GM18502 (cell line): Measurements from ENCODE around the gene FXYD6.

ENCODE experiments used
- ATAC-seq: cut with Tn5 transposase; IDR thresholded peaks from one replicate; pipeline ENCODE4 v1.9.1; 2021; ENCODE audit warnings: mild to moderate bottlenecking; ENCODE audit not compliant: unreplicated experiment, poor library complexity

FXYD6 gene

DNA sequence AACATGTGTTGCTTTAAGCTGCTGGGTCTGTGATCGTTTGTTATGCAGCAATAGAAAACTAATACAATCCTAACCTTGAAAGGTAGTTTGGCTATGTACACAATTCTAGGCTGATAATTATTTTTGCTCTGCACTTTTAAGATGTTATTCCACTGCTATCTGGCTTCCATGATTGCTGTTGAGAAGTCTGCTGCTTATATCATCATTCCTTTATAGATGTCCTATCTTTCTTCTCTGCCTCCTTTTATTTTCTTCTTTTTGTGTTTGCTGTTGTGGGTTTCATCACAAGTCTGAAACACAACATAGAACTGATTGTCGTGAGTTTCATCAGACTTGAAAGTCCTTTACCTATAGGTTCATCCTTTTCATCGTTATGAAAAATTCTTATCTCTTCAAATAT lies 24.1 kb downstream of the FXYD6 start:
- ATAC-seq: no peak

DNA sequence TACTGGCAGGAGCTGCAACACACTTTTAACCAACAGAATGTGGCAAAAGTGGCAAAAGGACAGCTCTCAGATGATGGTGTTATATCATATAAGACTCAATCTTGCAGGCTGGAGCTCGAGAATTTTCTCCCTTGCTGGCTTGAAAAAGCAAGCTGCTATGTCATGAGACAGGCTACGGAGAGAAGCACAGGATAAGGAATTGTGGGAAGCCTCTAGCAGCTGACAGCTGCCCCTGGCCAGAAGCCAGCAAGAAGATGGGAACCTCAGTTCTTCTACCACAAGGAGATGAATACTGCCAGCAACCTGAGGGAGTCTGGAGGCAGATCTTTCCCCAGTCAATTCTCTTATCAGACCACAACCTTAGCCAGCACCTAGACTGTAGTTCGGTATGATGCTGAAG lies 24.6 kb downstream of the FXYD6 start:
- no peak for ATAC-seq

DNA sequence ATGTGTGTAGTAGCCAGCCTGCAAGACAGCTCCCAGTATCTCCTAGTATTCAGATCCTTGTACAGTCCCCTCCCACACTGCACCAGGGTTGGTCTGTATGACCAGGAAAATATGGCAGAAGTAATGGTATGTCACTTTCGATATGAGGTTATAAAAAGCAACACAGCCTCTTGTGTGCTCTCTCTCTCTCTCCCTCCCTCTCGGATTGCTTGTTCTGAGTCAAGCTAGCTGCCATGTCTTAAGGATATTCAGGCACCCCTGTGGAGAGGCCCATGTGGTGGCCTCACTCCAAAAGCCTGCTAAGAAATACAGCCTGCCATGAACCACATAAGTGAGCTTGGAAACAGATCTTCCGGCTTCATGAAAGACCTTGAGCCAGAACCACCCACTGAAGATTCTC lies 25.4 kb downstream of the FXYD6 start:
- ATAC-seq: no peak

DNA sequence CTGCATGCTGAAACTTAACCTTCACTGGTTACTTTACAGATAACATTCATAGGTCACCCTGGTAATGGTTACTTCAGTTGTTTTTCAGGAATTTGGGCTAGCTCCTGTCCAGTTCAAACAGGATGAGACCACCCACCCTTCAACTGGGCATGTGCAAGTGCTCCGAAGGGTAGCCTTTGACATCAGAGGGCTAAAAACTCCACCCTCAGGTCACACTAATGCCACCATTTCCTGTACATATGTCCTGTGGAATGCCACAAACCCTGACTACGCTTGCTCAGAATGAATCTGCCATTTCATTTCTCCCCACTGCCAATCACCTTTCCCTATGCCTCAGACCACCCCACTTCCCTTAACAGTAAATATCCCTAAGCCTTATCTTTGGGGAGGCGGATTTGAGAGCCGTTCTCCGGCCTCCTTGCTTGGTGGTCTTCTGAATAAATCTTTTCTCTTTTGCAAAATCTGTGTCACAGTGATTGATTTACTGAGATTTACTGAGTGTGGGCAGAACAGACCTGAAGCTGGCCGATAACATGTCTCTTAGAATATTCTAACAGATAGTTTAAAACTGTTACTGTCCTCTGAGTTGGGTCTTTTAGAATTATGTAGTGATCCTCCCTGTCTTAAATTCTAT lies 26.6 kb downstream of the FXYD6 start:
- no peak for ATAC-seq

DNA sequence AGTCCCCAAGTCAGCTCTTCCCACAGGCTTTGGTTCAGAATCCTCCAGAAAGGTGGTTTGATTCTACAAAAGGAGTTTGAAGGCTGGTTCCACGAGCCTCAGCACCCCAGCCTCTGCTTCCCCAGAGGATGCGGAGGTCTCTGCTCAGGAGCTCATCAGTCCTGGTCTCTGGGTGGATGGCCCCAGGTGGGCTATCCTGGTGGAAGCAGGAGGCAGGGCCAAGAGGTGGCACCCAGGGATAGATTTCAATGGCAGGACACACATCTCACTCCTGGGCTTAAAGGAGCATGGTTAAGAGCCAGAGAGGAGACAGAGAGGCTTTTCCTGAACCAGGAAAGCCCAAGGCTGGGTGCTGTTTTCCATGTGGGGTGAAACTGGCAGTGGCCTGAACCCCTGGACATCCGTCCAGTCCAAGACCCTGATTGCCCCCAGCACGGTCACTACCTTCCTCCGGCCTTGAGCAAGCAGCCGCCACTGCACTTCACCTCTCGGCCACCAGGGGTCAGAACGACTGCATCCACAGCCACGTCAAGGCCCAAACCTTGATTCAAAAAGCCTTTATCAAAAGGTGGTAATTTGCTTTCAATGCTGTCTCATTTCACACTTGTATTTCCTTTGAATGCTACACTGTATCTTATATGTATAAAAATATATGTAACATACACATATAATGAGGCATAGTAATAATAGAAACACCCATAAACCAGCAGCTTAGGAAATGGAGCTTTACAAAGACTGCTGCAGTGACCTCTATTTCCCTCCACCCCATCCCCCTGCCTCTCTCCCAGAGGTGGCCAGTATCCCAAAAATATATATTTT lies 32.6 kb downstream of the FXYD6 start:
- no peak for ATAC-seq

DNA sequence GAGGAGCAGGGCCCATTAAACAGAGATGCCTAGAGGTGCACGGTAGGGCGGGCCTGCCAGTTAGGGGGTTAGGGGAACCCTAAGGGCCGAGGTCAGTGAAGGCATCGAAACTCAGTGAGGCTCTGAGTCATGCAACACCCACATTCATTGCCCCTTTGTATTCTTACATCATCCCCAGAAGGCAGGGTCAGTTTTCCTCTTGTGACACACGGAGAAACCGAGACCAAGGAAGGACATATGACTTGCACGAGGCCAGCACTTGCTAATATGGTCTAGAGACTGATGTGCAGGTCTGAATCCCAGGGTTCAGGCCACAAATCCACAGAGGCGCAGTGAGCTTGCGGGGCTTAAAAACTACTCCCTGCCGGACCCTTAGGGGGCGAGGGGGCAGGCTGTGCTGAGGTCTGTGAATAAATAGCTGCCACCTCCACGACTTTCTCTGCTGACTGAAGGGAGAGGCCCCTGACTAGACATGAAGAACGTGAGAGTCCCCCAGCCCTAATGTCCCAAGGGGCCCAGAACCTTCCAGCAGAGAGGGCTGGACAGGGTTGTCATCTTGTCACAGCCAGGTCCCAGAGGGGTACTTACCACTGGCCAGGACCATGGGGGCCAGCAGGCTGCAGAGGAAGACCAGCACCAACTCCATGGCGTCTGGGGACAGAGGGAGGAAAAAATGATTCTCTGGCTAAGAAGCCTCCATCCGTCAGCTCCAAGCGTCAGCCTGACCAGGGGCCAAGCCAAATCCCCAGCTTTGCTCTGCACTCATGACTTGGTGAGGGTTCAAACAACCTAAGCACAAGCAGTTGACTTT lies 34.1 kb downstream of the FXYD6 start:
- ATAC-seq: no peak

DNA sequence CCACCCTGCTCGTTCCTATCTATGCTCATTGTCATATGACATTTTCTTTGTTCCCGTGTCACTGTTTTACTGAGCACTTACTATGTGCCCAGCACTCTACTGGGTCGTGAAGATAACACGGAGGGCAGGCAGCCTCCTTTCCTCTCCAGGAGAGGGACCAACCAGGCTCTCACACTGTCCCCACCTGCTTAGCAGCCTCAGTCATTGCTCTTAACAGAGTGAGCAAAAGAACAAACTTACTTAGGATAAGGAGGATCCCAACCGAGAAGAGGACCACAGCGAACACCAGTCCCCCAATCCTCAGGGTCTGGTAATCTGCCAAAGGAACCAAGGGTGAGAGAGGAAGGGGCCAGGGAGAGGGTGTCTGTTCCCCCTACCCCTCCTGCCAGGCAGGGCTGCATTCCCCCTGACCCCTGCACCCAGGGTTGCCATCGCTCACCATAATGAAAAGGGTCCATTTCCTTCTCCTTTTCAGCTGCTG lies 34.9 kb downstream of the FXYD6 start:
- ATAC-seq: no peak

DNA sequence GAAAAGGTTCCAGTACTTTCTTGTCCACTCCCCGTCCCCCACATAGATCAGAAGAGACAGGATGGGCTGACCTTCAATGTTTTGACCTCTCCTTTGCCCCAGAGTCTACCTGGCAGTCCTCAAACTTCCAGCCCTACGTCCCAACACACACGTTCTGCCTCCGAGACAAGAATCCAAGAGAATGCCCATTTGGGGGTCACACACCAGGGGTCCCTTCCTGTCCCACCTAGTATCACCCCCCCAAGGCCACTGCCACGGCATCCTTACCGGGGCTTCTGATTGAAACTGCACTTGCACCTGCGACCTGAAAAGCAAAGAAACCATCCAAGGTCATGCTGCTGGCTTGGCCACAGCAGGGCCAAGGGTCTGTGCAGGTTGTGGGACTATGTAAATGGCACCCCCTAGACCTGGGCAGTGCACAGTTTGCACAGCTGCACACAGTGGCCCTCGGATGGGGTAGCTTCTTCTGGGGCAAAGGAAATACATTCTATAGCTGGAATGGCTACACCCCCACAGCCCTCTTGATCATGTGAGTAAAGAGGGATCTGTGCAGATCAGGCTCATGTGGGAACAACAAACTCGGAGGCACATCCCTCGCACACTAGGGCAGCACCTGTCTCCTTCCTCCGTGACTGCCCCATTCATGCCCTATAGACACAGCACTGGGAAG lies 35.4 kb downstream of the FXYD6 start:
- no peak for ATAC-seq

DNA sequence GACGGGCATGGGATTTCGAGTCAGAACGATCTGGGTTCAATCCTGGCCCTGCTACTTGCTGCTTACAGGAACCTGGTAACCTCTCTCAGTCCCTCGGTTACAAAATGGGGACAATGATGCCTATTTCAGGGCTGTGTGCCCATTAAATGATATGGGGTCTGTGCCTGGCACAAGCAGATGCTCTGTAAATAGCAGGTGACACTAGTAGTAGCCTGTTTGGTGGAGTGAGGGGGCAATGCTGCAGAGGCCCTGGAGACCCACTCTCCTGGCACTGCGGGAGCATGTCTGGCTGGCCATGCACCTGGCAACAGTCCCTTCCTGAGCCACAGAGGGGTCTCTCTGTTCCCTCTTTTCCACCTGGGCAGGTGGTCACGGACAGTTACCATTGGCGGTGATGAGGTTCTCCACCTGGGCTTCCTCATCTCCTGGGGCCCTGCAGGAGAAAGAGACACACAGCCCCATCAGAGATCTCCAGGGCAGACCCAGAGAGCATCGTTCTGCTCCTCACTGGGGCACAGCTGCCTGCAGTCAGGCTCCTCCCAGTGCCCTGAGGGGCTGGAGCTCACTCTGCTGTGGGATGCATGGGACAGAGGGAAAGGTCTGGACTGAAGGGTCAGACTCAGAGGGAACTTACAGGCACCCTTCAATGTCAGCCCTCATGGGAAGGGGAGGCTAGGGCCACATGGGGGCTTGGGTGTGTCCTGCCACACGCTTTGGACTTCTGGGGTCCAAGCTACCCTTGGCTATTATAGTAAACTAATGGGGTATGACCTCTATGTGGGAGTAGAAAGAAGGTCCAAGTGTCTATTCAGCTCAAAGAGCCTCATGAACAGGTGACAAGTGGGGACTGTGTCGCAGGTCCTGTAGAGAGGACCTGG lies 36.3 kb downstream of the FXYD6 start:
- ATAC-seq: no peak

DNA sequence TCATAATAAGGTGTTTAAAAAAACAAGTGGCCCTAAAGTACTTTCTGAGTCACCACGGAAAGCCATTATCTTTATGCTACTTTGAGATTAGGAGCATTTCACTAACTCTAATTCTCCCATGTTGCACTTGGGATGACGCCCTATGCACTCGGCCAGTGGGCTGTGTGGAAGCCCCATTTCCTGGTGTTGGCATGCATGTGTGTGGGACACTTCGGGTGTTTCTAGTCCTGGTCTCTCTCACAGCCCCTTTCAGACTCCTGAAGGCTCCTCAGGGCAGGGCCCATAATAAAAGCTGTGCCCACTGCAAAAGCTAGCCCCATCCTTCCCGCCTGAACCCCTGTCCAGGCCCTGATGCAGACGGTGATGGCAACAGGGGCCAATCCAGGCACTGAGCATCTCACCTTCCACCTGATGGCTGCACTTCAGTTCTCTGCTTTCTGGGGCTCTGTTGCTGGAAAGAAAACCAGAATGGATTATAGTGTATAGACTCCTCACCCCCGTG lies 37.0 kb downstream of the FXYD6 start:
- ATAC-seq: no peak

DNA sequence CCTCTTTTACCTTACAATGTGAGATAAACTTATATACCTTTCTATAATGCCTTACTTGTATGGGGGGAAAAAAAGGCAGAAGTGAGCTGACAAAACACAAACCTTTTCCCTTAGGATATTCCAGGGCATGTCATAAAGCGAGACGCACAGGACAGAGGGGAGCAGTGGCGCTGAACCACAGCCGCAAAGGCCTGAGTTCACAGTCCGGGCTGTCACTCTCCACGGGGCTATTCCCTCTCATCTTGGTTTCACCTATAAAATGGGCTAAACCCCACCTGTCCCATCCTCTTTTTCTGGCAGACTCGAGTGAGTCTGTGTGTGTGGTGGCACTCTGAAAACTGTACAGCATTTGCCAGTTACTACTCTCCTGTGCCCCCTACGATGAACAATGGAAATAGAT lies 37.6 kb downstream of the FXYD6 start:
- ATAC-seq: no peak

DNA sequence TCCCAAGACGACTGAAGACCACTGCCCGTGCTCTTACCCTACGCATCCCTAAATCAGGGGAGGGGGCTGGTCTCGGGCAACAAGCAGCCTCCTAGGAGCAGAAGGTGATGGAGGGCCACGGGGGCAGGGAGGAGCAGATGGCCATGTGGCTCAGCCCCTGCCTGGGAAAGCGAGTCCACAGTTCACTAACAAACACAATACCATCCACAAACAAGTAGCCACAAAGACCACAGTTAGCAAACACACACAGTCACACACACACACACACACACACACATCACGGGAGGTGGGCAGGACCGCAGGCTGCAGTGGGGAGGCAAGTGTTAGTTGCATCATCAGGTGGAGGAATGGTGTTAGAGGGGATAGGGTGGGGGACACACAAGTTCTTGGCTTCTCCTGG lies 38.7 kb downstream of the FXYD6 start:
- no peak for ATAC-seq

DNA sequence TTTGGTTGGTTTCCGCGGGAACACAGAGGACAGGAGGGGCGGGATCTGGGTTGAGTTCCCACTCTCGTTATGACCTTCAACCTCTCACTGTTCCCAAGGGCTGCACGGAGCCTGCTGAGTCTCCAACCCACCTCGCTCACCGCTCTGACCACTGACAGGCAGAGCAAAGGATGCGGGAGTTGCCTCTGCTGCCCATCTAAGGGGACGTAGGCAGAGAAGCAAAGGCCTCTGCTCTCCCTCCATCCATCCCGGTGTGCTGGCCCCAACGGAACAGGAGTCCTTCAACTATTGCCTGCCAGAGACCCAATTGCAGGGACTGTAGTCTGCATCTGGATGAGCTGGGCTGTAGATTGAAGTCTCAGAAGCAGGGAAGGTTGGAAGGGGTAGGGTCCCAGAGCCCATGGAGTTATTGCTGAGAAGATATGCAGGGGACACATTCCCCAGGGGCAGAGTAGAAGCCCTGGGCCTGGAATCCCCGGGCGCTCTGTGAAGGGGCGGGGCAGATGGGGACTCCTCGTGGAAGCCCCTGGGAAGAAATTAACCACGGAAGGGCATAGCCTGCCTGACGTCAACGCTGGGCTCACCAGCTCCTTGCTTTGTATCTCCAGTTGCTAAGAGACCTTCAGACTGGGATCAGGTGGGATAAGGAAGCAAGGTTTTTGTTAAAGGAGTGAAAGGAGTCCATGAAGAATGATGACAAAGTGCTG lies 39.2 kb downstream of the FXYD6 start:
- ATAC-seq: no peak

DNA sequence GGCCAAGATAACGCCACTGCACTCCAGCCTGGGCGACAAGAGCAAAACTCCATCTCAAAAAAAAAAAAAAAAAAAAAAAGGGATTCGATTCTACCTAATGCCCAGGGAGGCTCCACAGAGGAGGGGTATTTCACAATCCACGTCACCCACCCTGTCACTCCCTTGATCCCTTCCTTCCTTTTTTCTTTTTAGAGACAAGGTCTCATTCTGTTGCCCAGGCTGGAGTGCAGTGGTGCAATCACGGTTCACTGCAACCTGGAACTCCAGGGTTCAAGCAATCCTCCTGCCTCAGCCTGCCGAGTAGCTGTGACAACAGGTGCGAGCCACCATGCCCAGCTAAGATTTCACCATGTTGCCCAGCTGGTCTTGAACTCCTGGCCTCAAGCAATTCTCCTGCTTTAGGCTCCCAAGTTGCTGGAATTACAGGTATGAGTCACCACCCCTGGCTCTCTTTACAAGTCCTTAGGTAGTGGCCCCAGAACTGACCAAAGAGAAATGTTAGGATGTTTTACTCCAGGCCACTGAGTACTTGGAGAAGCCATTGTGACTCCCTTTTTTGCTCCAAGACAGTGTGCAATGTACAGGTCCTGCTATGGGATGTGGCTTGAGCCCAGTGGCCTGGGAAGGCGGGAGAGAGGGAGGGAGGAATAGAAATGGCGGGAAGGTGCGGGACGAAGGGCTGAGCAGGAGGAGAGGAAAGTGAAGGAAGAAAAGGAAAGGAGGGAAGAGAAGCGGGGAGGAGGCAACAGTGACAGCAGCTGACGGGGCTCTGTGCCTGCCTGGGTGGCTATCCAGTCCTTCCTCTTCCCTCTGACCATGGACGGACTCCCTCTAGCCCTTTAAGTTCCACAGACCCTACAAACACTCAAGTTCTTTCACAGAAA lies 40.1 kb downstream of the FXYD6 start:
- ATAC-seq: no peak

DNA sequence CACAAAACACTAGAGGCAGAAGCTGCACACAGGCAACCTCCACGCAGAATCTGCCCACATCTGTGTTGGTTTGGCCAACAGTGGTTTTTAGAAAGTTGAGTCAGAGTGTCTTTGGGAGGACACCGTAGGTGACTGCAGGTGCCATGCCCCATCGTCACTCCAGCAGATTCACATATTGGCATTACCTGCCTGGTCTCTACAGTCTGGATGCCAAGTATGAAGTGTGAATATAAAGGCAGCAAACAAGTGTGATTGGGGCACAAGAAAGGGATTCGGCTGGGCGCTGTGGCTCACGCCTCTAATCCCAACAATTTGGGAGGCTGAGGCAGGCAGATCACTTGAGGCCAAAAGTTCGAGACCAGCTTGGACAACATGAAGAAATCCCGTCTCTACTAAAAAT lies 40.9 kb downstream of the FXYD6 start:
- ATAC-seq: no peak

DNA sequence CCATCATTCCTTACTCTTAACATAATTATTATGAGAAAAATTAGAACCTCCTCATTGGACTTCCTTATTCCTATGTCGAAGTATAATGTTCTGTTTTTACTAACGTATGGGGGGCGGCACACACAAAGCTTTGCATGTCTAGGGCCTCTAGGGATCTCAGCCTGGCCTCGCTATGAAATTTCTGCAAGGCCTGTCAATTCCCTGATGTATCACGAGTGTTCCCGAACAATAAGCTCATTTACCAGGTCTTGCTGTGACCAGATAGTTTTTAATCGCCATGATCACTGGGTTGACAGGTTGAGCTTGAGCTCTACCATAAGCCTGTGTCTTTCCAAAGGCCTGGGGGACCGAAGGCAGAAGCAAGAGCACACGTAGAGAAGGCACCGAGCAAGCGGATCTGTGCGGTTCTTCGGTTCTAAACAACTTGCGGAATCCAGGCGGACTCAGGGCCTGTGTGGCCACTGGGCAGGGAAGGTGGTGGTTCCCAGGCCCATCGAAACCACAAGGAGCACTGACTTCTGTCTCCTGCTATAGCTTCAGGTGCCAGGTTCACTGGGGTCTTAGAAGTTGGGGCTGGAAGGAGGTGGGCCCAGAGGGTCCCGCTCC lies 41.5 kb downstream of the FXYD6 start:
- ATAC-seq: no peak

DNA sequence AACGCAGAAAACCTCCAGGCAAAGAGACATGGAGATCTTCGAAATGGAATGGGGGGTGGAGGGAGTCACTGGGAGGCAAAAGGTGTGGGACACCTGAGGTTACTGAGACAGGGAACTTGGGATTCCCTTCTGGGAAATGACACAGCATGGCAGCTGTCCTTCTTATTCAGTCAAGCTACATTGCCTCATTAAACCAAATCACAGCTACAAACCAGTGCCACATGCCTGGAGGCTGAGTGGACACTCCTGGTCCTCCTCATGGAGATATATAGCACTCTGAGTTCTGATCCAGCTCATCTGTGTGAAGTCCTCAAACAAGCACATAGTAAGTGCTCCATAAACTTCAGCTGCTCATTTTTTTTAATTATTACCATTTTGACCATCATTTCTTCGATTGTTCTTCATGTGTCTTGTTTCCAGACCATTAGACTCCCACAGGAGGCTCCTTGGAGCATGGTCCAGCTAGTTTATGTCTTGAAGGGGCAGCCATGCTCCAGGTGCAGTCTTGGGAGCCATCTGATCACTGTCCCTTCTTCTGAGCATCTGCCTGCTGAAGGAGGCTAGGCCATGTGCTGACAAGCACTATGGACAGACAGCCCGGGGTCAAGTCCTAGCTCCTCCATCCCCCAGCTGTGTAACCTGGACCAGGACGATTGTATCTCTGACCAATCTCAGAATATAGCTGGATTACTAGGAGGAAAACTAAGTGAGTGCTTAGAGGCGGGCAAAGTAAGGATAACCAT lies 42.2 kb downstream of the FXYD6 start:
- no peak for ATAC-seq
